Esophagus squamous epithelium (tissue), 4 donors: Measurements from ENCODE around the gene LGR4.

Experiments used
- CTCF ChIP-seq, 6 experiments: fragments of 450-650 bp in 4 of 6; fragments of 200-600 bp in 2 of 6; sonication (generic) in 2 of 6; IDR thresholded peaks; one replicate each; pipeline ENCODE4 v1.5.1; 2016 to 2019; ENCODE audit warnings: antibody characterized with exemption in 6 of 6, mild to moderate bottlenecking in 4 of 6, moderate library complexity in 4 of 6
- POLR2A ChIP-seq, 4 donors: fragments of 450-650 bp; IDR thresholded peaks; one replicate each; pipeline ENCODE4 v1.6.1; 2017; ENCODE audit warnings: antibody characterized with exemption in 4 of 4, mild to moderate bottlenecking in 4 of 4, moderate library complexity in 3 of 4

- TF ChIP-seq CTCF (IDR thresholded peaks at IDR 0.05): no peak
- TF ChIP-seq POLR2A (IDR thresholded peaks at IDR 0.05): no peak
Measured at GRCh38 chr11:27355575-27356104, 117.0 kb downstream of the LGR4 start.
